Inferior parietal cortex (tissue), 1 donor: ENCODE measurements around the gene ZNF548.

Experiments used
- DNase-seq: peaks from one replicate; pipeline ENCODE4 v3.0.0-alpha.2; 2016; ENCODE audit errors: extremely low spot score

Gene ZNF548

GRCh38 chr19:57398868-57399267 lies 9.2 kb downstream of the ZNF548 start:
- no peak for DNase-seq

DNA sequence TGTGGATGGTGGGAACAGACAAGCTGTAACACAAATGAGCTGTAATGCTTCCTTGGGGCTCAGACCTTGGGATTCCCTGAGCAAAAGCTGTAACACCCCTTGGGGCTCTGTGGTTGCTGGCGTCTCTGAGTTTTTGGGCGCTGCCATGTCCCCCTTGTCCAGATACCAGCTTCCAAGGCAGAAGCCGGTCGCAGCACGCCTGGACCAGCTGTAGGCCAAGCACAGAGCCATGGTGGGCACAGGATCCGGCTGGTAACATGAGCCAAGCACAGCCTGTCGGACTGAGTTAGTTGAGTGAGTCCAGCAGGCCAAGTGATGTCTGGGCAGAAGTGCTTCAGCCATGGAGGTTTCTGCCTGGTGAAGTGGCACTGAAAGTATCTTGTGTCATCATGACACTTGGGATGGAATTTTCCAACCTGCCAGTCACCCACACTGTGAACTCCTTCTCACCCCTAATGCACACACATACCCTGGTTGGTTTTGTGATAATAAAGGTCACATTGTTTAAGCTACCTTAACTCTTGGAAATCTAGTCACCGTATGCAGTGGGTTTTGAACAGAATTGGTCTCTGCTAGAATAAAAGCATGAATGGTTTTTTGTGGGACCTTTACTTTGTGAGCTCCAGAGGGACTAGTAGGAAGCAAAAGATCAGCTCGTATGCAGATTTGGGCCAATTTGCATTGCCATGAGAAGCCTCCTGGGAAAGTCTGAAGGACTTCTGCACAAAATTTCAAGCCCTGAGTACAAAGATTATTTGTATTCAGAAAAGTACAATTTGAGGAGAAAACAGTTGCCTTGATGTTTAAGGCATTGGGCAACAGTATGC lies 14.3 kb downstream of the ZNF548 start:
- DNase-seq, result no peak

DNA sequence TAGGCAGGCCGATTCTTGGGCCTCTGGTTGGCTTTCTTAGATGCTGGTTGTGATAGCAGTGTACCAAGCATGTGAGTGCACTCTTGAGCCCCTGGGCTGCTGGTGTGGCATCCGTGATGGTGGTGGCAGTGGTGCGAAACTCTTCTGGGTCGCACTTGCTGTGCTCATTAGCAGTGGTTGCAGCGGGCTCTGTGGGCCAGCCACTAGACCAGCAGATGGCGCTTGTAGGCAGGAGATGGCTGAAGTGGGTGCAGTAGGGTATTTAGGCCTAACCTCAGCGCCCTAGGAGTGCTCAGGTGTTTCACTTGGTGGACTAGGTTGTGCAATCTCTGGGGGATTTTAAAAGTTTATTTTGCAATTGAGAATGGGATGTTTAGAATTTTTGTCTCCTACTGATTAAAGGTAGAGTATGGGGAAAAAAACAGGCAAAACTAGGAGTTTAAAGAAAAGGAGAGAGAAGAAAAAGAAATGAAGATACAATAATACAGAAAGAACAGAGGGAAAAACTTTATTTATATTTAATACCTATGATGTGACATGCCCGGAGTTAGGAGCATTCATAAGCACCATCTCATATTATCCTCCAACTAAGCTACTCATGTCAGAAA lies 17.0 kb downstream of the ZNF548 start:
- DNase-seq, result peak; percentile 14

GRCh38 chr19:57410877-57411671 lies 21.4 kb downstream of the ZNF548 start, which contains the start of gene ZNF17:
Gene ZNF17, plus strand, starts transcription at chr19:57411161. Its CDS starts 2,455 bp downstream, at chr19:57413616.
- DNase-seq, result peak; percentile 97

DNA sequence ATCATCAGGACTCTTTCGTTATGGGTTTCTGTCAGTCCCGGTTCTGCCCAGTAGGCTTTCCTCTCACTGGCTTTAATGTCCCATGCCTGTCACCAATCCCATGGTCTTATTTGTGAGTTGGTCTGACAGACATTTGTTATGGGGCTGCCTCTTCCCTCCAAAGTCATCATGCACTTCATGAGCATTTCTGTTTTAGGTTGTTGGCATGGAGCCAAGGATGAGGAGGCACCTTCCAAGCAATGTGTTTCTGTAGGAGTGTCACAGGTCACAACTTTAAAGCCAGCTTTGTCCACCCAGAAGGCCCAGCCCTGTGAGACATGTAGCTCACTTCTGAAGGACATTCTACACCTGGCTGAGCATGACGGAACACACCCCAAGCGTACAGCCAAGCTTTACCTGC lies 29.8 kb downstream of the ZNF548 start:
- DNase-seq, result no peak

DNA sequence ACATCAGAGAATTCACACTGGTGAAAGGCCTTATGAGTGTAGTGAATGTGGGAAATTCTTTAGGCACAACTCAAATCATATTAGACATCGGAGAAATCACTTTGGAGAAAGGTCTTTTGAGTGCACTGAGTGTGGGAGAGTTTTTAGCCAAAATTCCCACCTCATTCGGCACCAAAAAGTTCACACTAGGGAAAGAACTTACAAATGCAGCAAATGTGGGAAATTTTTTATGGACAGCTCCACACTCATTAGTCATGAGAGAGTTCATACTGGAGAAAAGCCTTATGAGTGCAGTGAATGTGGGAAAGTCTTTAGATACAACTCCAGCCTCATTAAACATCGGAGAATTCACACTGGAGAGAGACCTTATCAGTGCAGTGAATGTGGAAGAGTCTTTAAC lies 31.4 kb downstream of the ZNF548 start:
- DNase-seq, result no peak

GRCh38 chr19:57434386-57435061 lies 44.9 kb downstream of the ZNF548 start:
- DNase-seq, result no peak

DNA sequence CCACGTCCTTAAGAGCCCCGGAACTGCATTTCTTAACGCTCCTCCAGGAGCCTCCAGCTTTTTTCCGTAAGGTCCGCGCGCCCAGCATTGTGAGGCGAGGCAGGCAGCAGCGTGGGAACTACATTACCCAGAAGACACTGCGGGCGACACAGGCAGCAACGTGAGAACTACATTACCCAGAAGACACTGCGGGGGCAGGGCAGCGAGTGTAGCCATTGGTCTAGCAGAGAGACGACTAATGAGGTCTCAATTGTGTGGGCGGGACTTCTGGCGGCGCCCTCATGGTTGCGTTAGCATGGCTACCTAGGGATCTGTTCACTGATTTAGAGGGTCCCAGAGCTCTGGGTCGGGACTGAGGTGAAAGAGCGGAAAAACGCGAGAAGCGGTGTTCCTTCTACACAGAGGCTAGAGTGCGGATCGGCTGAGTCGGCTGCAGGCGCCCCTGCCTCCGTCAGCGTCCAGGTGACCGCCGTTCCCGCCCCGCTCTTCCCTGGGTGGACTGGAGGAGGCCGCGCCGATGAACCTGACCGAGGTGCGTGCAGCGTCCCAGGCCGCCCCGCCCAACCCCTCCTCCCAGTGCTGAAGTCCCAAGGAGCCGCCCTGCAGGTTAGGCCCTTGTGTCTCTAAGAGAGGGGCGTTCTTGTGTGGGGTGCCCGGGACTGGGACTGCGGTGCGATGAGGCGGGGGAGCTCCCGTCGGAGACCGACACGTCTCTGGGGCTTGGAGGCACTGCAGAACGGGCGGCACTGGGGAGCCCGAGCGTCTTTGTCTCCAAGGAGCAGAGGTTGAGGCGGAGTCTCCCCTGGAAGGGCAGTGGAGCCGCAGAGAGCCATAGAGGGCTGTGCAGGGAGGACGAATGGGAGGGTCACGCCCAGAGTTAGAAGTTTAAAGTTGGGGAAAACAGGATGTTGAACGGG lies 45.7 kb downstream of the ZNF548 start, which contains the start of gene ZNF749:
Gene ZNF749 (plus strand): TSS at position 264 of the 917 bp plus-strand sequence. CDS start 254 bp downstream, at position 518.
- peak; percentile 99 for DNase-seq

DNA sequence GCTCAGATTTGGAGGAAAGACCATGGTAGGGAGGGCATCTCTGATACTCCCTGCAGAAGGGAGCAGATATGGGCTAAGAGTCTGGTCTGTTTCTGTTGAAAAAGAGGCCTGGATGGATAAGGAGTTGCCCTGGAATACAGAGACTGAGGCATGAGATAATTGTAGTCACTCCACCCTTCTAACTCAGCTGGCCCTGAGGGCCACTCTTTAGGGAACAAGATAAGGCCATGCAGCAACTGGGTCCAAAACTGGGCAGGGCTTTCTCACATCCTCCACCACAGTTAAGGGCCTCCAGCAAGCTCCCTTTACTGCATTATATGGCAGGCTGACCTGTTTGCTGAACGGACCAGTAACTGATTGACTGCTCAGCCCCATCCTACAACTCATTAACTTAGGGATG lies 46.8 kb downstream of the ZNF548 start:
- no peak for DNase-seq

DNA sequence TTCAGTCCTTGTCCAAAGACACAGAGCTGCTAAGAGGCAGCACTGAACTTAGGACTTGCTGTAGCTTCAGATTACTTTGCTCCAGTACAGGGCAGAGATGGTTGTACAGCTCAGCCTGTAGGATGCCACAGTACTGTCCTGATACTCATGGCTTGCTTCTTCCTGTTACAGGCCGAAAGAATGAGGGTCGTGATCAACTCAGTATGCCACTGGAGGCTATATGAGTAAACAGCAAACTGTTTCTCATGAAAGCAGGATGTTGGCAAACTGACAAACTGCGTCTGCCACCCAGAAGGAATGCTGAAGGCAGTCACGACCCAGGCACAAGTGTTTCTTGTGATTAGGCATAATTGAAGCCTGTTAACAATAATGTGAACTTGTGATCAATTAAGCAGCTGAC lies 48.3 kb downstream of the ZNF548 start:
- DNase-seq, result no peak

DNA sequence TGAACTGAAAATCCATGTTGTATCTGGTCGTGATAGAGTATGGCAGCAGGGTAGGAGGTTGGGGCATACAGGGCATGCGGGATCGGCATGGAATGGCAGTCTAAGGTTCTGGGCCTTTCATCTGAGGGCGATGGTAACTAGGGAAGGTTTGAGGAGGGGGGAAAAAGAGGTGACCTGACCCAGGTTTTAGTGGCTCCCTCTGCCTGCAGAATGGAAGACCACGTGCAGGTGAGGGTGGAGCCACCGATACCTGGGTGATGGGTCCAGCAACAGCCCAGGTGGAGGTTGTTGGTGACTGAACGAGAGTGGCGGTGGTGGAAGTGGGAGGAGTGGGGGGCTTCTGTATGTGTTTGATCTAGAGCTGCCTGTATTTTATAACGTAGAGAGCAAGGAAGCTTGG lies 49.3 kb downstream of the ZNF548 start:
- DNase-seq, result no peak

DNA sequence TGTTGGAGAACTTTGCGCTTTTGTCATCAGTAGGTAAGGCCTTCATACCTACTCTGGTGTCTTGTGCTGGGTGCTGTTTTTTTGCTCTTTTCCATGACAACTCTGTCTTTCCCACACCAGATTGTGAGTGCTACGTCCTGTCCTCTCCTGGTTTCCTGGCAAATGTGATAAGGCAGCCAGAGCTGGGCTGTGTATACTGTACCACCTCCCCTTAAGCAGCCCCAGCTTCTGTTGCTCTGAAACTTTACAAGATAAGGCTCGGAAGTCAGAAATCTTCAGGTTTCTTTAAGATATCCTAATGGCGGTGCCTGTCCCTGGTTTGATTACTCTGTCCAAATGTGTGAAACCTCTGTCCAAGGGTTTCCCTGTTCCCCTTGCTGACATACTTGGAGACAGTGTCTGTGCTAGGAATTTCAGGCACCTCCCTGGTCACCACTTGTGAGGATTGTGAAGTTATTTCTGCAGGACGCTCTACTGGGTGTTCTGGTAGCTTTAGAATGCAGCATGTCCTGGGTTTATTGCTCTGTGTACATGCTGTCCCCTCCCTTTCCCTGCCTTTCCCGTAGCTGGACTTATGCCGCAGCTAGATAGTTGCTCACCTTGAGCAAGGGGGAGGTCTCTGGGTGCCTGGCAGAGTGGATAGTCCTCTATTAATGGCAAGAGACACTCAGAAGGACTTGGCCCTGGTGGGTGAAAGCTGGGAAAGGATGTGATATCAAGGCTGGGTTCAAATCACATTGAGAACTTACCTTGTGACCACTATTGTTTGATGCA lies 52.5 kb downstream of the ZNF548 start:
- DNase-seq, result no peak

DNA sequence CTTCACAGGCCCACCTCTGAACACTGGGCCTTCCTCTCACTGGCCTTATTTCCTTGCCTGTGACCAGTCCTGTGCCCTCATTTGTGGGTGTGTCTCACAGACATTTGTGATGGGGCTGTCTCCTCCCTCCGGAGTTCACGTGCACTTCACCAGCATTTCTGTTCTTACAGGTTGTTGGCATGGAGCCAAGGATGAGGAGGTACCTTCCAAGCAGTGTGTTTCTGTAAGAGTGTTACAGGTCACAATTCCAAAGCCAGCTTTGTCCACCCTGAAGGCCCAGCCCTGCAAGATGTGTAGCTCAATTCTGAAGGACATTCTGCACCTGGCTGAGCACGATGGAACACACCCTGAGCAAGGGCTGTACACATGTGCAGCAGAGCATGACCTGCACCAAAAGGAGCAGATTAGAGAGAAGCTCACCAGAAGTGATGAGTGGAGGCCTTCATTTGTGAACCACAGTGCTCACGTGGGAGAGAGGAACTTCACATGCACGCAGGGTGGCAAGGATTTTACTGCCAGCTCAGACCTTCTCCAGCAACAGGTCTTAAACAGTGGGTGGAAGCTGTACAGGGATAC lies 53.6 kb downstream of the ZNF548 start:
- DNase-seq, result no peak

DNA sequence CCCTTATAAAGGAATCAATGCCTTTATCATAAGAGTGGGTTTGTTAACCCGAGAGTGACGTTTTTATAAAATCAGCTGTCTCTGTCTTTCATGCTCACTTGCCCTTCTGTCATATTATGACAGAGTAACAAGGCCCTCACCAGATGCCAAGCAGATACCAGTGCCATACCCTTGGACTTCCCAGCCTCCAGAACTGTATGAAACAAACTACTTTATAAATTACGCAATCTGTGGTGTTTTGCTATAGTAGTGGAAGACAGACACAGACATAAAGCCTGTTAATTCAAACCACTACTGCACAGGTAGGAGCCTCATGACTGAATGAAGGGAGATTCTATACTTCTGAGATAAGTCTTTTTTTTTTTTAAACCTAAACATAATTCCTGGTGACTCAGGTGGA lies 62.7 kb downstream of the ZNF548 start:
- no peak for DNase-seq
